GM21529 (cell line): ENCODE results near the gene ADGRG1.

Experiments
- ATAC-seq: cut with Tn5 transposase; IDR thresholded peaks from one replicate; pipeline ENCODE4 v1.9.1; 2021; ENCODE audit not compliant: unreplicated experiment

ADGRG1 gene

GRCh38 chr16:57681950-57682728, 53.7 kb downstream of the ADGRG1 start:
- no peak for ATAC-seq

- ATAC-seq: no peak
These were observed 54.6 kb downstream of the ADGRG1 start for GRCh38 chr16:57682809-57683635.

GRCh38 chr16:57683636-57684545, 55.5 kb downstream of the ADGRG1 start:
- no peak for ATAC-seq

- ATAC-seq: no peak
These were observed 56.4 kb downstream of the ADGRG1 start for GRCh38 chr16:57684626-57685358.

GRCh38 chr16:57685633-57686032, 57.2 kb downstream of the ADGRG1 start:
- ATAC-seq: no peak

- ATAC-seq: no peak
These were observed 58.1 kb downstream of the ADGRG1 start for GRCh38 chr16:57686577-57686976.

GRCh38 chr16:57687363-57687929, 59.0 kb downstream of the ADGRG1 start:
- no peak for ATAC-seq

- no peak for ATAC-seq
These were observed 60.1 kb downstream of the ADGRG1 start for GRCh38 chr16:57688487-57688986.

- peak; percentile 7 for ATAC-seq
These were observed 60.7 kb downstream of the ADGRG1 start for GRCh38 chr16:57688987-57689761.

GRCh38 chr16:57689762-57690558, 61.5 kb downstream of the ADGRG1 start:
- peak; percentile 77 for ATAC-seq

- no peak for ATAC-seq
These were observed 62.5 kb downstream of the ADGRG1 start for GRCh38 chr16:57690782-57691471.

GRCh38 chr16:57692636-57693035, 64.2 kb downstream of the ADGRG1 start:
- ATAC-seq: no peak

GRCh38 chr16:57693550-57693949, 65.1 kb downstream of the ADGRG1 start:
- no peak for ATAC-seq

GRCh38 chr16:57694231-57694724, 65.8 kb downstream of the ADGRG1 start:
- no peak for ATAC-seq

- ATAC-seq: peak; percentile 55
These were observed 66.6 kb downstream of the ADGRG1 start, which contains the start of gene DRC7 for GRCh38 chr16:57694725-57695679. Gene DRC7 (plus strand): TSS chr16:57694806. CDS start chr16:57697950, 3,144 bp downstream.

- ATAC-seq: no peak
These were observed 67.2 kb downstream of the ADGRG1 start for GRCh38 chr16:57695680-57696069.
